HCT116 (cell line): ENCODE measurements around the gene STXBP3. TPM values are rescaled to one million over a fixed set of nuclear protein-coding genes. Genes with fewer than 3 reads are reported as not detected.

Experiments
- ATAC-seq: fragments of 200-7000 bp; cut with Tn5 transposase; 2 replicates; pipeline ENCODE4 v1.9.1; 2020; ENCODE audit warnings: mild to moderate bottlenecking, moderate library complexity
- BruUV-seq: library from RNA; stranded (reverse); fragments of 400-500 nt; replicated peaks from 2 replicates; lab custom pipeline; 2021; lab: Mats Ljungman, UMichigan
- CTCF ChIA-PET: fragments of 300-600 bp; sonication (Branson Sonifier 250); formaldehyde crosslinking; loops from one replicate; lab custom pipeline; 2021; ENCODE audit warnings: antibody characterized with exemption; lab: Charles Lee
- POLR2A ChIA-PET: fragments of 300-600, 350-600 bp; sonication (Branson Sonifier 250); formaldehyde crosslinking; loops from one replicate; lab custom pipeline; 2021; ENCODE audit warnings: antibody characterized with exemption; lab: Charles Lee
- RAD21 ChIA-PET, 2 experiments: fragments of 300-600 bp; sonication (Branson Sonifier 250); formaldehyde crosslinking; loops; one replicate each; lab custom pipeline; 2023; ENCODE audit warnings: low total read pairs in 2 of 2; ENCODE audit not compliant: uncharacterized antibody in 2 of 2, unreplicated experiment in 2 of 2, low non-redundant PET in 1 of 2; lab: Charles Lee
- DNase-seq: peaks from one replicate; pipeline ENCODE4 v3.0.0-alpha.2; 2010; ENCODE audit warnings: low read depth, low spot score
- H2AFZ ChIP-seq: fragments of 200-600 bp; shearing (Covaris generic), sonication (generic); 2 replicates; pipeline ENCODE4 v1.6.1; 2017; ENCODE audit warnings: low read depth, mixed run types, mixed read lengths, antibody characterized with exemption, low read length; ENCODE audit not compliant: poor library complexity, severe bottlenecking
- H3K27ac ChIP-seq: 2 replicates; pipeline ENCODE4 v1.5.1; 2012; ENCODE audit warnings: low read depth, low read length
- H3K27me3 ChIP-seq: fragments of 200-600 bp; sonication (generic); 2 replicates; pipeline ENCODE4 v1.6.1; 2016; ENCODE audit warnings: mixed run types, low read length, mixed read lengths; ENCODE audit not compliant: insufficient read depth
- H3K36me3 ChIP-seq, 2 experiments: fragments of 200-500 bp in 1 of 2; fragments of 200-600 bp in 1 of 2; sonication (Bioruptor generic) in 1 of 2; sonication (generic) in 1 of 2; 2 replicates each; pipeline versions ENCODE4 v1.5.1 to v1.6.1; 2014 to 2016; ENCODE audit warnings: low read length in 2 of 2, inconsistent platforms in 1 of 2, mixed read lengths in 1 of 2, mixed run types in 1 of 2; ENCODE audit not compliant: insufficient read depth in 2 of 2, control insufficient read depth in 1 of 2
- H3K4me1 ChIP-seq, 2 experiments: fragments of 200-600 bp in 1 of 2; sonication (generic) in 1 of 2; 2 replicates each; pipeline versions ENCODE4 v1.5.1 to v1.6.1; 2012 to 2017; ENCODE audit warnings: low read length in 2 of 2, inconsistent platforms in 1 of 2, mild to moderate bottlenecking in 1 of 2, mixed read lengths in 1 of 2, mixed run types in 1 of 2, moderate library complexity in 1 of 2; ENCODE audit not compliant: insufficient read depth in 2 of 2, control insufficient read depth in 1 of 2
- H3K4me2 ChIP-seq: fragments of 200-600 bp; sonication (generic); 2 replicates; pipeline ENCODE4 v1.6.1; 2017; ENCODE audit warnings: mixed run types, low read length, mixed read lengths
- H3K4me3 ChIP-seq, 2 experiments: fragments of 200-600 bp in 1 of 2; sonication (generic) in 1 of 2; replicated peaks in 1 of 2; 2 replicates each; pipeline ENCODE4 v1.5.1; 2011 to 2016; ENCODE audit warnings: low read length in 2 of 2, control low read depth in 1 of 2, low read depth in 1 of 2, mild to moderate bottlenecking in 1 of 2, mixed read lengths in 1 of 2, mixed run types in 1 of 2
- H3K79me2 ChIP-seq: fragments of 200-600 bp; sonication (generic); 2 replicates; pipeline ENCODE4 v1.6.1; 2017; ENCODE audit warnings: mild to moderate bottlenecking, mixed run types, low read length, moderate library complexity, mixed read lengths; ENCODE audit not compliant: insufficient read depth
- H3K9ac ChIP-seq: fragments of 200-600 bp; sonication (generic); 2 replicates; pipeline ENCODE4 v1.6.1; 2016; ENCODE audit warnings: low read length, mixed read lengths
- H3K9me2 ChIP-seq: fragments of 200-600 bp; sonication (generic), shearing (Covaris generic); 2 replicates; pipeline ENCODE4 v1.6.1; 2017; ENCODE audit warnings: mixed run types, mild to moderate bottlenecking, moderate library complexity; ENCODE audit not compliant: insufficient read depth
- H3K9me3 ChIP-seq, 2 experiments: fragments of 200-500 bp in 1 of 2; fragments of 200-600 bp in 1 of 2; sonication (Bioruptor generic) in 1 of 2; sonication (generic) in 1 of 2; 2 replicates each; pipeline ENCODE4 v1.6.1; 2014 to 2017; ENCODE audit warnings: low read length in 2 of 2, mixed read lengths in 2 of 2, inconsistent platforms in 1 of 2, low read depth in 1 of 2, mild to moderate bottlenecking in 1 of 2, mixed run types in 1 of 2, moderate library complexity in 1 of 2; ENCODE audit not compliant: control insufficient read depth in 1 of 2, insufficient read depth in 1 of 2
- H4K20me1 ChIP-seq: fragments of 200-600 bp; sonication (generic), shearing (Covaris generic); 2 replicates; pipeline ENCODE4 v1.6.1; 2017; ENCODE audit warnings: mixed run types, mild to moderate bottlenecking, moderate library complexity; ENCODE audit not compliant: insufficient read depth
- ATF3 ChIP-seq: IDR thresholded peaks from 2 replicates; pipeline ENCODE4 v1.6.1; 2012
- CBX3 ChIP-seq: IDR thresholded peaks from 2 replicates; pipeline ENCODE4 v1.6.1; 2012; ENCODE audit warnings: low read depth
- EZH2 ChIP-seq: fragments of 200-600 bp; sonication (generic); IDR thresholded peaks from 2 replicates; pipeline ENCODE4 v1.6.1; 2017; ENCODE audit warnings: antibody characterized with exemption, mixed run types
- MAX ChIP-seq: IDR thresholded peaks from 2 replicates; pipeline ENCODE4 v1.6.1; 2012
- POLR2AphosphoS5 ChIP-seq: IDR thresholded peaks from 2 replicates; pipeline ENCODE4 v1.6.1; 2011; ENCODE audit warnings: mild to moderate bottlenecking, low read depth, low read length, moderate library complexity
- REST ChIP-seq: IDR thresholded peaks from 2 replicates; pipeline ENCODE4 v1.6.1; 2012; ENCODE audit warnings: low read depth
- SIN3A ChIP-seq: IDR thresholded peaks from 2 replicates; pipeline ENCODE4 v1.6.1; 2012; ENCODE audit warnings: low read depth
- SP1 ChIP-seq: IDR thresholded peaks from 2 replicates; pipeline ENCODE4 v1.6.1; 2012; ENCODE audit warnings: low read depth
- SRF ChIP-seq: IDR thresholded peaks from 2 replicates; pipeline ENCODE4 v1.6.1; 2012; ENCODE audit warnings: low read depth
- YY1 ChIP-seq: IDR thresholded peaks from 2 replicates; pipeline ENCODE4 v1.6.1; 2011; ENCODE audit warnings: low read length, low read depth, moderate library complexity, mild to moderate bottlenecking; ENCODE audit not compliant: insufficient replicate concordance; ENCODE audit errors: extremely low read depth
- intact Hi-C: fragments of 100-400 bp; cut with micrococcal nuclease; formaldehyde crosslinking; loops from 2 replicates; pipeline ENCODE4 v1.10.0; 2022
- total RNA-seq: library from RNA; stranded (reverse); gene quantifications from one replicate; pipeline ENCODE4 v1.2.1, GENCODE V29; 2021; ENCODE audit not compliant: unreplicated experiment

The STXBP3 gene
- total RNA-seq, 1 experiment from 2014 or later = 22.6 TPM

- TF ChIP-seq CBX3 (no peak), SP1 (0 out of 2 replicates have a peak, but pooled peaks have one; percentile 15), POLR2AphosphoS5 (no peak)
Measured at GRCh38 chr1:108816049-108816893, 69.8 kb downstream of the STXBP3 start (continued).

GRCh38 chr1:108817016-108817415 lies 70.5 kb downstream of the STXBP3 start:
- Histone ChIP-seq H3K79me2 (no peaks in the 10 kb centered on the region), H4K20me1 (no peaks in the 10 kb centered on the region), H3K4me2 (peak overlapping the region; percentile 61), H3K9ac (no peak overlapping the region), H3K4me3 (no peak overlapping the region), H3K9me2 (no peaks in the 10 kb centered on the region), H2AFZ (peak overlapping the region; percentile 71), H3K4me1 (peaks cover 6 to 14% of the 10 kb centered on the region in 2 experiments), H3K27me3 (no peaks in the 10 kb centered on the region), H3K9me3 (no peaks in the 10 kb centered on the region), H3K27ac (no peak overlapping the region), H3K36me3 (no peaks in the 10 kb centered on the region)
- ChIA-PET CTCF (interaction anchor here (1.5 to 1.8 kb wide), 2 partner anchors 10 to 11 kb away, joined by 4 to 9 read pairs; no protein-coding TSS in a partner anchor), POLR2A (no interaction called here), RAD21 (no interaction called here)
- DNase-seq (no peak), ATAC-seq (peak; percentile 6; the same call in 1 of the 2 replicates)
- intact Hi-C loops = no loop called here
- TF ChIP-seq MAX = no peak
- TF ChIP-seq YY1 = no peak
- TF ChIP-seq ATF3 = no peak
- no peak for TF ChIP-seq SRF
- no peak for TF ChIP-seq REST
- no peak for TF ChIP-seq EZH2
- no peak for TF ChIP-seq SIN3A
- no TSS peak for BruUV-seq
